GM19397 (cell line): ENCODE data around the gene ZBTB32.

Source experiments
- ATAC-seq: cut with Tn5 transposase; IDR thresholded peaks from one replicate; pipeline ENCODE4 v1.9.1; 2021; ENCODE audit warnings: mild to moderate bottlenecking, moderate library complexity; ENCODE audit not compliant: unreplicated experiment

Gene ZBTB32

DNA sequence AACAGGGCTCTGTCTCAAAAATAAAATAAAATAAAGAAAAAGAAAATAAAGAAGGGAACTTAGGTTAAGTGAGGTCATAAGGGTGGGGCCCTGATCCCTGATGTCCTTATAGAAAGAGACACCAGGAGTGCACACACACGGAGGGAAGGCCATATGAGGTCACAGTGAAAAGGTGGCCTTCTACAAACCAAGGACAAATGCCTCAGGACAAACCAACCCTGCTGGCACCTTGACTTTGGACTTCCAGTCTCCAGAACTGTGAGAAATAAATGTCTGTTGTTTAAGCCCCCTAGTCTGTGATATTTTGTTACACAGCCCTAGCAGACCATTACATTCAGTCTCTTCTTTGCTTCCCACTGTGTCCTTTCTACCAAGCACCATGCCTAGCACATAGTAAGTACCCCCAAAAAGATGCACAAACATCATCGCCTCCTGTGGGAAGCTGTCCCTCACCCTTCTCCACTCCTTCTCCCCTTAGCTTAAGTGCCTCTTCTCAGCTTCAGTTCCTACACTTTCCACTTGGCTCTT lies 8.4 kb upstream of the ZBTB32 start:
- ATAC-seq: no peak

DNA sequence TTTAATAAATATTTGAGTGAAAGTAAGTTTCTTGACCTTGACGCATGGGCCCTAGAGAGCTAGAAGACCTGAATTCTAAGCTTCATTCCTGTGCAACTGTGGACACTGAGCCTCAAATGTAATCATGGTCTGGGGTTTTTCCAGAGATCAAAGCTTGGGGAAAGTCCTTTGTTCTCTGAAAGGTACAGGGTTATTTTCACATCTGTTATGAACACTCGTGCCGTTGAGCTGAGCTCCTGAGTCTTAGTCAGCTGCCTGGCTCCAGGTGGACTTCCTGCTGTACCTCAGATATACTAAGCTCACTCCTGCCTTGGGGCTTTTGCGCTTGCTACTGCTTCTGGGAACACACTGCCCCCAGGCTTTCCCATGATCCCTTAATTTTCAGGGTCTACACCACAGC lies 7.5 kb upstream of the ZBTB32 start:
- ATAC-seq: no peak

DNA sequence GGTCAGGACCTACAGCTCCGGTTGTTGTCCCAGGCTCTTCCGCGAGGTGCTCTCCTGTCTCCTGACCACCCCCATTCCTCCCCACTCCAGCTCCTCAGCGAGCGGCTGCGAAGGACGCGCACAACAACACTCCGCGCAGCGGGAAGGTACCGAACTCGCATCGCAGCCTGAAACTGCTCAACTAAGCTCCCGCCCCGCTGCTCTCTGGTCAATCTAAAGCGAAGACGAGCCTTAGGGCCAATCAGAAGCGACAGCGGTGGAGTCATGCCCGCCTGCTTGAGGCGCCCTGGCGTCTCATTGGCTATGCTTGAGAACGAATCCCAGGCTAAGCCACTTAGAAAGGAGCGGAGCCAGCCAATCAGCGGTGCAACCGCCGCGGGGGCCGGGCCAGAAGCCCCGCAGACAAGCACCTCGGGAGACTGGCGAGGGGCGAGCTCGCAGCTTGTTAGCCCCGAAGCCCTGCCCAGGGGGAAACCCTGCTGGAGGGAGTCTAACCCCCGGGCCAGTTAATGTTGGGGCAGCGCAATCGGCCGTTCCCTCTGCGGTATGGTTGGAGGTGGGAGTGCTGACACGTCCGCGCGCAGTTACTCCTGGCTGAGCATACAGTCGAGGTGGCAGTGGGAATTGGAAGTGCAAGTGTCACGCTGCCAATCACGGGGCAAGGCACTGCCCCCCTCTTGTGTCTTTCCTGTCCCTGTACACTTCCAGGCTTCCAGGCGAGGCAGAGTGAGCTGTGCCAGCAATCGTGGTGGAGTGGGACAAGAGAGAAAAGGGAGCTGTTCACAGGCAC lies 1.9 kb upstream of the ZBTB32 start:
- peak; percentile 95 for ATAC-seq

GRCh38 chr19:35703343-35703742 lies 1.0 kb upstream of the ZBTB32 start:
- ATAC-seq: no peak

- no peak for ATAC-seq
These were observed 4.0 kb downstream of the ZBTB32 start for GRCh38 chr19:35708391-35708790.

- ATAC-seq: peak; percentile 33
These were observed 6.7 kb downstream of the ZBTB32 start for GRCh38 chr19:35710784-35711723.

- ATAC-seq: no peak
These were observed 8.5 kb downstream of the ZBTB32 start for GRCh38 chr19:35712567-35713505.

DNA sequence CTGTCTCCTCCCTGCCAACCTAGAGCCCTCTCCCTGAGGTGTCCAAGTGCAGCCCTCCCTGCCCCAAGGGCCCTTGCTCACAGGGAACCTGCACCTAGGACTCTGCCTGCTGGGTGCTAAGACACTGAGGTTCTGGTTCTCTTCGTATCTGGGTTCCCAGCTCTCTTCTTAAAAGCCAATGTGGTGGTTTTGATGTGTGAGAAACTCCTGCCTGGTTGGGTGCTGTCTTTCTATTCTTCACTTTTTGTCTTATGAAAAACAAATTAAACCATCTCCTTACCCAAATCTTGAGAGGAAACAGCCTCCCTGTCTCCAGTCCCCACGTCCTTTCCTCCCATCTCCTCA lies 9.1 kb downstream of the ZBTB32 start:
- ATAC-seq: no peak

GRCh38 chr19:35713904-35714495 lies 9.6 kb downstream of the ZBTB32 start:
- ATAC-seq: no peak

DNA sequence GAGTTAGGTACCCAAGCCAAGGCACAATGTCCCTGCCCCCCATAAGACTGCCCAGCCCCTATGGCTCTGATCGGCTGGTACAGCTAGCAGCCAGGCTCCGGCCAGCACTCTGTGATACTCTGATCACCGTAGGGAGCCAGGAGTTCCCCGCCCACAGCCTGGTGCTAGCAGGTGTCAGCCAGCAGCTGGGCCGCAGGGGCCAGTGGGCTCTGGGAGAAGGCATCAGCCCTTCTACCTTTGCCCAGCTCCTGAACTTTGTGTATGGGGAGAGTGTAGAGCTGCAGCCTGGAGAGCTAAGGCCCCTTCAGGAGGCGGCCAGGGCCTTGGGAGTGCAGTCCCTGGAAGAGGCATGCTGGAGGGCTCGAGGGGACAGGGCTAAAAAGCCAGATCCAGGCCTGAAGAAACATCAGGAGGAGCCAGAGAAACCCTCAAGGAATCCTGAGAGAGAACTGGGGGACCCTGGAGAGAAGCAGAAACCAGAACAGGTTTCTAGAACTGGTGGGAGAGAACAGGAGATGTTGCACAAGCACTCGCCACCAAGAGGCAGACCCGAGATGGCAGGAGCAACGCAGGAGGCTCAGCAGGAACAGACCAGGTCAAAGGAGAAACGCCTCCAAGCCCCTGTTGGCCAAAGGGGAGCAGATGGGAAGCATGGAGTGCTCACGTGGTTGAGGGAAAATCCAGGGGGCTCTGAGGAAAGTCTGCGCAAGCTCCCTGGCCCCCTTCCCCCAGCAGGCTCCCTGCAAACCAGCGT lies 10.4 kb downstream of the ZBTB32 start:
- ATAC-seq: no peak

DNA sequence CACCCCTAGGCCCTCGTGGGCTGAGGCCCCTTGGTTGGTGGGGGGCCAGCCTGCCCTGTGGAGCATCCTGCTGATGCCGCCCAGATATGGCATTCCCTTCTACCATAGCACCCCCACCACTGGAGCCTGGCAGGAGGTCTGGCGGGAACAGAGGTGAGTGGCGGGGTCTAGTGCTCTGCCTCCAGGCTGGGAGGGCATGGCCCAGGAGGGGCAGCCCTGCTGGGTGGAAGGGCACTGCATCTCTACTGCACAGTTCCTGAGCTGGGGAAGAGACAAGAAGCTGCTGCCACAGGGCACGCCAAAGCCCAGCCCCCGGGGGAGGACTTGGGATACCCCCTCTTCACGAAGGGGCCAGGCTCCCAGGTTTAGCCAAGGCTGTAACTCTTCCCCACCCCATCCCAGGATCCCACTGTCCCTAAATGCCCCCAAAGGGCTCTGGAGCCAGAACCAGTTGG lies 11.0 kb downstream of the ZBTB32 start:
- ATAC-seq: no peak

- no peak for ATAC-seq
These were observed 11.8 kb downstream of the ZBTB32 start for GRCh38 chr19:35715981-35716800.

GRCh38 chr19:35716801-35717664 lies 12.7 kb downstream of the ZBTB32 start:
- ATAC-seq: peak; percentile 62

- ATAC-seq: no peak
These were observed 13.4 kb downstream of the ZBTB32 start, which contains the start of gene KMT2B for GRCh38 chr19:35717665-35718344. Gene KMT2B (plus strand): TSS chr19:35718003. CDS start chr19:35718019, 16 bp downstream.

- peak; percentile 5 for ATAC-seq
These were observed 14.1 kb downstream of the ZBTB32 start for GRCh38 chr19:35718345-35719041.

DNA sequence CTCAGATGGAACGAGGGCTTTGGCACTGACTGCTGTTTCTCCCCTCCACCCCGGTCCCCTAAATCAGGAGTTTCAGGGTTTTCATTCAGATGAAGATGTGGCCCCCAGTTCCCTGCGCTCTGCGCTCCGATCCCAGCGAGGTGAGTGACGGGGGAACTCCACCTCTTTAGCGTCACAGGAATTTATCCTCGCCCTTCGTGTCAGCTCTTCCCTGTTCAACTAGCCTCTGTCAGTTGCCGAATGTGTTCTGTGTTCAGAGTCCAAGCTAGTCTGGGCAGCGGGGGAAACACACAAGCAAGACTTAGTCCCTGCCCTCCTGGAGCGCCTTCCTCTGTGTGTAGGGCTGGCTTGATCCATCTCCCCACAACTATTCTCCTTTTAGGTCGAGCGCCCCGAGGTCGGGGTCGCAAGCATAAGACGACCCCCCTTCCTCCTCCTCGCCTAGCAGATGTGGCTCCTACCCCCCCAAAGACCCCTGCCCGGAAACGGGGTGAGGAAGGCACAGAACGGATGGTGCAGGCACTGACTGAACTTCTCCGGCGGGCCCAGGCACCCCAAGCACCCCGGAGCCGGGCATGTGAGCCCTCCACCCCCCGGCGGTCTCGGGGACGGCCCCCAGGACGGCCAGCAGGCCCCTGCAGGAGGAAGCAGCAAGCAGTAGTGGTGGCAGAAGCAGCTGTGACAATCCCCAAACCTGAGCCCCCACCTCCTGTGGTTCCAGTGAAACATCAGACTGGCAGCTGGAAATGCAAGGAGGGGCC lies 15.2 kb downstream of the ZBTB32 start:
- ATAC-seq: no peak
